Activated CD4-positive, alpha-beta memory T cell treated with anti-CD3 and anti-CD28 coated beads for 36 hours (primary cell): ENCODE data around the gene RAPGEF4. TPM values are rescaled to one million over a fixed set of nuclear protein-coding genes. Genes with fewer than 3 reads are reported as not detected.

Experiments used
- CTCF ChIA-PET: fragments of 350-600 bp; sonication (Branson Sonifier 250); formaldehyde crosslinking; loops from one replicate; lab custom pipeline; 2021; ENCODE audit warnings: antibody characterized with exemption, inconsistent platforms; lab: Charles Lee
- POLR2A ChIA-PET: fragments of 350-600 bp; sonication (Branson Sonifier 250); formaldehyde crosslinking; loops from one replicate; lab custom pipeline; 2021; ENCODE audit warnings: antibody characterized with exemption; lab: Charles Lee
- DNase-seq: peaks from one replicate; pipeline ENCODE4 v3.0.0-alpha.2; 2020
- H3K27ac Mint-ChIP-seq: one replicate; pipeline ENCODE4 v1.8.0; 2021; ENCODE audit warnings: mixed read lengths
- H3K27me3 Mint-ChIP-seq: one replicate; pipeline ENCODE4 v1.8.0; 2021; ENCODE audit warnings: mixed read lengths
- H3K36me3 Mint-ChIP-seq: one replicate; pipeline ENCODE4 v1.8.0; 2021; ENCODE audit warnings: mixed read lengths
- H3K4me1 Mint-ChIP-seq: one replicate; pipeline ENCODE4 v1.8.0; 2021; ENCODE audit warnings: low read depth, mixed read lengths
- H3K4me3 Mint-ChIP-seq: one replicate; pipeline ENCODE4 v1.8.0; 2021; ENCODE audit warnings: mild to moderate bottlenecking, mixed read lengths
- H3K9me3 Mint-ChIP-seq: one replicate; pipeline ENCODE4 v1.8.0; 2021; ENCODE audit warnings: mixed read lengths
- intact Hi-C: fragments of 100-400 bp; cut with micrococcal nuclease; formaldehyde crosslinking; loops from one replicate; pipeline ENCODE4 v1.15.1; 2023
- total RNA-seq, 2 experiments: library from RNA; stranded (reverse); gene quantifications; one replicate each; pipeline ENCODE4 v1.2.3, GENCODE V29; 2021

The RAPGEF4 gene
- total RNA-seq, 2 experiments from 2014 or later: 0.21 TPM; not detected in 1

DNA sequence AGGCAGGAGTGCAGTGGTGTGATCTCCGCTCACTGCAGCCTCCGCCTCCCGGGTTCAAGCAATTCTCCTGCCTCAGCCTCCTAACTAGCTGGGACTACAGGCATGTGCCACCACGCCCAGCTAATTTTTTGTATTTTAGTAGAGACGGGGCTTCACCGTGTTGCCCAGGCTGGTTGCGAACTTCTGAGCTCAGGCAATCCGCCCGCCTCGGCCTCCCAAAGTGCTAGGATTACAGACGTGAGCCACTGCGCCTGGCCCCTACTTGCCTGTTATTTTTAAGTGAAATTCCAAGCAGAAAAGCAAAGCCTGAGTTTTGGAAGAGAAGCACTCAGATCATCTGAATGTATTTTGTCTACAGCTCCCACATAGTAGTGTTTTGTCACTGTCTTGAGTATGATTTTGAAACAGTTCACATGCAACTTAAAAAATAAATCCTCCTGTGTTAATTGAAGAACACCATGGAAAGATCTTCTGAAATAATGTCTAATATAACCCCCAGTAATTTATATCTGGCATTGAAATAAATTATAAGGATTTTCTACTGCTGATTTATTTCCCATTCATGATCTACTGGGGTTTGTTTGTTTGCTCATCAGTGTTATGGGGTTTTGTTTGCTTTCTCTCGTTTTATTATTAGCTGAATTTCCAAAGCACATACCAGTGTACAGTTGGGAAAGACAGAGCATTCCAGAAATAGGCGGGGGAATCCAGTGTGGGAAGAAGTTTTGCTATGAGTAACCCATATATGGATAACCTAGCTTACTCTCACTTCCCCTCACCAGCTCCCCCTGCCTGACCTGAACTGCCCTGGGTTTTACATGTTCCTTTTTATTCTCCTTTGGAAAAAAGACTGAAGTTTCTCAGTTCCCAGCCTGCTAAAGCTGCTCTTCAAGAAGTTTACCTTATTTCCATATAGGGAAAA is 259.9 kb downstream of the RAPGEF4 start:
- ChIA-PET POLR2A (interaction anchor here (0.6 kb wide), 1 partner anchor 449 kb away, joined by 6 read pairs; no protein-coding TSS in a partner anchor), CTCF (no interaction called here)
- H3K9me3 Mint-ChIP-seq: no peaks in the 10 kb centered on the region
- no peak for DNase-seq
- H3K4me3 Mint-ChIP-seq: no peak overlapping the region
- H3K27me3 Mint-ChIP-seq: peaks cover 9% of the 10 kb centered on the region
- H3K27ac Mint-ChIP-seq: no peak overlapping the region
- H3K36me3 Mint-ChIP-seq: no peaks in the 10 kb centered on the region
- no peaks in the 10 kb centered on the region for H3K4me1 Mint-ChIP-seq
- intact Hi-C loops: no loop called here

GRCh38 chr2:172996387-172996961 is 260.8 kb downstream of the RAPGEF4 start:
- Mint-ChIP-seq H3K27ac (no peak overlapping the region), H3K27me3 (peaks cover 9% of the 10 kb centered on the region), H3K36me3 (no peaks in the 10 kb centered on the region), H3K9me3 (no peaks in the 10 kb centered on the region), H3K4me3 (no peak overlapping the region), H3K4me1 (no peaks in the 10 kb centered on the region)
- intact Hi-C loops: no loop called here
- POLR2A ChIA-PET: no interaction called here
- CTCF ChIA-PET: no interaction called here
- no peak for DNase-seq

DNA sequence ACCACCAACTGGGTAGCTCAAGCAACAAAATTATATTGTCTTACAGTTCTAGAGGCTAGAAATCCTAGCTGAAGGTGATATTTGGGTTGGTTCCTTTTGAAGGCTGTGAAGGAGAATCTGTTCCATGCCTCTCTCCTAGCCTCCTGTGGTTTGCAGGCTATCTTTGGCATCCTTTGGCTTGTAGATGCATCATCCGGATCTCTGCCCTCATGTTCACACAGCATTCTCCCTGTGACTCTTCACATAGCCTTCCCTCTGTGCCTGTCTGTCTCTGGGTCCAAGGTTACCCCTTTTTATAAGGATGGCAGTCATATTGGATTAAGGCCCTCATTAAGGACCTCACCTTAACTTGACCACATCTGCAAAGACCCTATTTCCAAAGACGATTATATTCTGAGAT is 261.4 kb downstream of the RAPGEF4 start:
- peaks cover 9% of the 10 kb centered on the region for H3K27me3 Mint-ChIP-seq
- intact Hi-C loops: no loop called here
- H3K4me3 Mint-ChIP-seq: no peak overlapping the region
- H3K4me1 Mint-ChIP-seq: no peaks in the 10 kb centered on the region
- DNase-seq: no peak
- H3K36me3 Mint-ChIP-seq: no peaks in the 10 kb centered on the region
- no peak overlapping the region for H3K27ac Mint-ChIP-seq
- CTCF ChIA-PET: no interaction called here
- H3K9me3 Mint-ChIP-seq: no peaks in the 10 kb centered on the region
- POLR2A ChIA-PET: no interaction called here

- no peak overlapping the region for H3K4me3 Mint-ChIP-seq
- H3K27ac Mint-ChIP-seq: no peak overlapping the region
- DNase-seq: no peak
- no peaks in the 10 kb centered on the region for H3K36me3 Mint-ChIP-seq
- no peaks in the 10 kb centered on the region for H3K4me1 Mint-ChIP-seq
- H3K9me3 Mint-ChIP-seq: no peaks in the 10 kb centered on the region
- POLR2A ChIA-PET: no interaction called here
- intact Hi-C loops: no loop called here
- H3K27me3 Mint-ChIP-seq: peaks cover 11% of the 10 kb centered on the region
- CTCF ChIA-PET: interaction anchor here (1.1 kb wide), 1 partner anchor 28 kb away, joined by 3 read pairs; no protein-coding TSS in a partner anchor
Measured at GRCh38 chr2:172998547-172999272, 263.1 kb downstream of the RAPGEF4 start.

- no peaks in the 10 kb centered on the region for H3K4me1 Mint-ChIP-seq
- intact Hi-C loops: no loop called here
- peaks cover 11% of the 10 kb centered on the region for H3K27me3 Mint-ChIP-seq
- H3K27ac Mint-ChIP-seq: no peak overlapping the region
- DNase-seq: no peak
- ChIA-PET CTCF (no interaction called here), POLR2A (no interaction called here)
- no peaks in the 10 kb centered on the region for H3K9me3 Mint-ChIP-seq
- H3K4me3 Mint-ChIP-seq: no peak overlapping the region
- H3K36me3 Mint-ChIP-seq: no peaks in the 10 kb centered on the region
Measured at GRCh38 chr2:172999641-173000386, 264.2 kb downstream of the RAPGEF4 start.

DNA sequence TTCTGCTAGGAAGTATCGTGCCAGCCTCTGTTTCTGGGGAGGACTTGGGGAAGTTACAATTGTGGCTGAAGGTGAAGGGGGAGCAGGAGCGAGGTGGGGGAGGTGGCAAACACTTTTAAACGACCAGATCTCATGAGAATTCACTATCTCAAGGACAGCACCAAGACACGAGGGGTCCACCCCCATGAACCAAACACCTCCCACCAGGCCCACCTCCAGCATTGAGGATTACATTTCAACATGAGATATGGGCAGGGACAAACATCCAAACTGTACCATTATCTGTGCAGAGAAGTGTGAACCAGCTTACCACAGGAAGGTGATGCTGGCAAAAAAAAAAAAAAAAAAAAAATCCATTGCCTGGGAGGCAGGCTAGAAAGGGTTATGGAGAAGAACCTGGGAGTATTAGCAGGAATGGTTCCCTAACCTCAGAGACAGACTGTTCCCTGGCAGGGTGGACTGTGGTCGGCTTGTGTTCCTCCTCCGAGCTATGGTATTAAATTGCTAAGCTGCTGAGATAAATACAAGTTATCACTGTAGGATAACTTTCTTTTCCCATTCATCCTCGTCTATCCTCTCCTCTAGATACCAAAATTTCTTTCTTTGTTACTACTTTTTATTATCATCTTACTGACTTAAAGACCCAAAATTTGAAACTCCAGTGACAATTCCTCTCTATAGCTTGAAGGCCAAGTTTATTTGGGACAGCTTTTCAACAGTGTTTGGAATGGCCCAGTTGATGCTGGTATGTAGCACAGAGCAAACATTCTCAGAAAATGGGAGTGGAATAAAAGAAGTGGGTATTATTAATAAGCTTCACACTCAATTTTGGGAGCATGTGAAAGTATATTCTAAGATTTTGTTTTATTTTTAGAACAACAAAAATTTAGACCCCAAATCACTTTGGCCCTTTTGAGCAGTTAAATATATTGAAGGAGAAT is 266.3 kb downstream of the RAPGEF4 start:
- H3K36me3 Mint-ChIP-seq: no peaks in the 10 kb centered on the region
- DNase-seq: no peak
- intact Hi-C loops: no loop called here
- H3K4me3 Mint-ChIP-seq: no peak overlapping the region
- no peak overlapping the region for H3K27ac Mint-ChIP-seq
- ChIA-PET POLR2A (no interaction called here), CTCF (no interaction called here)
- H3K9me3 Mint-ChIP-seq: no peaks in the 10 kb centered on the region
- H3K27me3 Mint-ChIP-seq: peaks cover 11% of the 10 kb centered on the region
- no peaks in the 10 kb centered on the region for H3K4me1 Mint-ChIP-seq

GRCh38 chr2:173002751-173003541 is 267.3 kb downstream of the RAPGEF4 start:
- intact Hi-C loops: no loop called here
- POLR2A ChIA-PET: no interaction called here
- DNase-seq: no peak
- peaks cover 8% of the 10 kb centered on the region for H3K27me3 Mint-ChIP-seq
- H3K4me3 Mint-ChIP-seq: no peak overlapping the region
- CTCF ChIA-PET: no interaction called here
- H3K9me3 Mint-ChIP-seq: no peaks in the 10 kb centered on the region
- no peaks in the 10 kb centered on the region for H3K36me3 Mint-ChIP-seq
- no peak overlapping the region for H3K27ac Mint-ChIP-seq
- no peaks in the 10 kb centered on the region for H3K4me1 Mint-ChIP-seq

GRCh38 chr2:173008786-173009185 is 273.1 kb downstream of the RAPGEF4 start:
- CTCF ChIA-PET: interaction anchor here (1.2 to 1.6 kb wide), 2 partner anchors 18 to 20 kb away, joined by 3 to 4 read pairs; no protein-coding TSS in a partner anchor
- no peaks in the 10 kb centered on the region for H3K36me3 Mint-ChIP-seq
- peaks cover 22% of the 10 kb centered on the region for H3K27me3 Mint-ChIP-seq
- H3K4me1 Mint-ChIP-seq: no peaks in the 10 kb centered on the region
- POLR2A ChIA-PET: no interaction called here
- intact Hi-C loops: no loop called here
- H3K27ac Mint-ChIP-seq: no peak overlapping the region
- H3K4me3 Mint-ChIP-seq: no peak overlapping the region
- no peaks in the 10 kb centered on the region for H3K9me3 Mint-ChIP-seq
- DNase-seq: no peak

- intact Hi-C loops: no loop called here
- H3K36me3 Mint-ChIP-seq: no peaks in the 10 kb centered on the region
- ChIA-PET CTCF (interaction anchor here (1.6 kb wide), 1 partner anchor 18 kb away, joined by 4 read pairs; no protein-coding TSS in a partner anchor), POLR2A (no interaction called here)
- H3K27ac Mint-ChIP-seq: no peak overlapping the region
- no peaks in the 10 kb centered on the region for H3K9me3 Mint-ChIP-seq
- H3K4me1 Mint-ChIP-seq: no peaks in the 10 kb centered on the region
- no peak for DNase-seq
- peaks cover 19% of the 10 kb centered on the region for H3K27me3 Mint-ChIP-seq
- H3K4me3 Mint-ChIP-seq: no peak overlapping the region
Measured at GRCh38 chr2:173010233-173010632, 274.6 kb downstream of the RAPGEF4 start.

GRCh38 chr2:173016451-173016850 is 280.8 kb downstream of the RAPGEF4 start:
- ChIA-PET CTCF (interaction anchor here (2.5 kb wide), 1 partner anchor 11 kb away, joined by 11 read pairs; no protein-coding TSS in a partner anchor), POLR2A (no interaction called here)
- Mint-ChIP-seq H3K4me3 (no peak overlapping the region), H3K27me3 (peaks cover 6% of the 10 kb centered on the region), H3K9me3 (no peaks in the 10 kb centered on the region), H3K4me1 (no peaks in the 10 kb centered on the region), H3K27ac (no peak overlapping the region), H3K36me3 (no peaks in the 10 kb centered on the region)
- intact Hi-C loops: no loop called here
- no peak for DNase-seq
